Measurements from ENCODE around the gene TXNL4B.
"Not testable (repeated sequence)": the region's sequence is repeated elsewhere in the genome, so short reads cannot be mapped to it uniquely, and the experiment has no call there.

The TXNL4B gene

GRCh38 chr16:72073560-72074230, 19.7 kb downstream of the TXNL4B start:
- DNase-seq (ENCODE audit: low read depth in 2 of 2): no peak

GRCh38 chr16:72072514-72073342, 20.7 kb downstream of the TXNL4B start:
- DNase-seq (ENCODE audit: low read depth in 2 of 2): no peak

- DNase-seq (ENCODE audit: low read depth in 2 of 2): no peak
Measured at GRCh38 chr16:72068930-72069329, 24.5 kb downstream of the TXNL4B start.

- peak; percentile 0 to 6 for DNase-seq (ENCODE audit: low read depth in 2 of 2)
Measured at GRCh38 chr16:72066747-72067146, 26.7 kb downstream of the TXNL4B start.

- no peak for DNase-seq (ENCODE audit: low read depth in 2 of 2)
Measured at GRCh38 chr16:72064361-72064894, 29.0 kb downstream of the TXNL4B start.

GRCh38 chr16:72061564-72061963, 31.9 kb downstream of the TXNL4B start:
- DNase-seq (ENCODE audit: low read depth in 2 of 2): no peak

- DNase-seq (ENCODE audit: low read depth in 2 of 2): no peak
Measured at GRCh38 chr16:72060405-72060804, 33.0 kb downstream of the TXNL4B start.

GRCh38 chr16:72059060-72059459, 34.4 kb downstream of the TXNL4B start:
- not testable (repeated sequence) for DNase-seq (ENCODE audit: low read depth in 2 of 2)

GRCh38 chr16:72057313-72057712, 36.1 kb downstream of the TXNL4B start:
- DNase-seq (ENCODE audit: low read depth in 2 of 2): not testable (repeated sequence)

GRCh38 chr16:72055911-72056310, 37.5 kb downstream of the TXNL4B start:
- no peak for DNase-seq (ENCODE audit: low read depth in 2 of 2)

- not testable (repeated sequence) for DNase-seq (ENCODE audit: low read depth in 2 of 2)
Measured at GRCh38 chr16:72054254-72054847, 39.1 kb downstream of the TXNL4B start, which contains the start of gene HP. TSS of gene HP (plus strand) at chr16:72054505. CDS start at chr16:72054653, 148 bp downstream.

- DNase-seq (ENCODE audit: low read depth in 2 of 2): no peak
Measured at GRCh38 chr16:72051818-72052217, 41.6 kb downstream of the TXNL4B start.

- DNase-seq (ENCODE audit: low read depth in 2 of 2): no peak
Measured at GRCh38 chr16:72050769-72051464, 42.5 kb downstream of the TXNL4B start.

GRCh38 chr16:72049110-72049509, 44.3 kb downstream of the TXNL4B start:
- DNase-seq (ENCODE audit: low read depth in 2 of 2): no peak

GRCh38 chr16:72044825-72045359, 48.5 kb downstream of the TXNL4B start:
- no peak for DNase-seq (ENCODE audit: low read depth in 2 of 2)

GRCh38 chr16:72044296-72044695, 49.1 kb downstream of the TXNL4B start:
- no peak for DNase-seq (ENCODE audit: low read depth in 2 of 2)

- no peak for DNase-seq (ENCODE audit: low read depth in 2 of 2)
Measured at GRCh38 chr16:72043539-72043938, 49.9 kb downstream of the TXNL4B start.

- DNase-seq (ENCODE audit: low read depth in 2 of 2): no peak
Measured at GRCh38 chr16:72043058-72043457, 50.4 kb downstream of the TXNL4B start.

- no peak for DNase-seq (ENCODE audit: low read depth in 2 of 2)
Measured at GRCh38 chr16:72042157-72042660, 51.2 kb downstream of the TXNL4B start.

GRCh38 chr16:72036098-72036497, 57.3 kb downstream of the TXNL4B start:
- DNase-seq (ENCODE audit: low read depth in 2 of 2): no peak

Data from fibroblast of skin of left quadriceps (primary cell).